ENCODE data around the gene ATP9B.
A peak's percentile ranks its signal among the peaks of the same experiment; 100 is the strongest.
"Not testable (repeated sequence)": the region's sequence is repeated elsewhere in the genome, so short reads cannot be mapped to it uniquely, and the experiment has no call there.

ATP9B gene

GRCh38 chr18:79374408-79375171 lies 305.4 kb downstream of the ATP9B start:
- Histone ChIP-seq H3K36me3 (ENCODE audit: control insufficient read depth, insufficient read depth, low read length) (peaks cover 3% of the 10 kb centered on the region), H3K27me3 (replicated peaks; ENCODE audit: control insufficient read depth, insufficient read depth, low read length) (no peaks in the 10 kb centered on the region), H3K4me3 (replicated peaks; ENCODE audit: low read depth, low read length) (no peak overlapping the region)
- no peak for TF ChIP-seq CTCF (IDR thresholded peaks at IDR 0.05; ENCODE audit: insufficient read depth, low read length, poor library complexity, severe bottlenecking)
- DNase-seq (ENCODE audit: extremely low read depth, insufficient read length) = no peak

GRCh38 chr18:79375441-79376154 lies 306.4 kb downstream of the ATP9B start:
- H3K36me3 ChIP-seq (ENCODE audit: control insufficient read depth, insufficient read depth, low read length) = peaks cover 3% of the 10 kb centered on the region
- DNase-seq (ENCODE audit: extremely low read depth, insufficient read length) = no peak
- no peak for TF ChIP-seq CTCF (IDR thresholded peaks at IDR 0.05; ENCODE audit: insufficient read depth, low read length, poor library complexity, severe bottlenecking)

GRCh38 chr18:79376661-79377060 lies 307.5 kb downstream of the ATP9B start:
- H3K4me3 ChIP-seq (replicated peaks; ENCODE audit: low read depth, low read length); H3K36me3 ChIP-seq (ENCODE audit: control insufficient read depth, insufficient read depth, low read length); H3K27me3 ChIP-seq (replicated peaks; ENCODE audit: control insufficient read depth, insufficient read depth, low read length); DNase-seq (ENCODE audit: extremely low read depth, insufficient read length): not testable (repeated sequence)

More at GRCh38 chr18:79375441-79376154, 306.4 kb downstream of the ATP9B start:
- Histone ChIP-seq H3K4me3 (replicated peaks; ENCODE audit: low read depth, low read length) (no peak overlapping the region), H3K27me3 (replicated peaks; ENCODE audit: control insufficient read depth, insufficient read depth, low read length) (no peaks in the 10 kb centered on the region)

GRCh38 chr18:79377187-79377891 lies 308.1 kb downstream of the ATP9B start:
- Histone ChIP-seq H3K36me3 (ENCODE audit: control insufficient read depth, insufficient read depth, low read length) (peaks cover 3% of the 10 kb centered on the region), H3K4me3 (replicated peaks; ENCODE audit: low read depth, low read length) (no peak overlapping the region), H3K27me3 (replicated peaks; ENCODE audit: control insufficient read depth, insufficient read depth, low read length) (no peaks in the 10 kb centered on the region)
- TF ChIP-seq CTCF (IDR thresholded peaks at IDR 0.05; ENCODE audit: insufficient read depth, low read length, poor library complexity, severe bottlenecking) = no peak
- no peak for DNase-seq (ENCODE audit: extremely low read depth, insufficient read length)

GRCh38 chr18:79378536-79379250 lies 309.5 kb downstream of the ATP9B start:
- Histone ChIP-seq H3K27me3 (replicated peaks; ENCODE audit: control insufficient read depth, insufficient read depth, low read length) (no peaks in the 10 kb centered on the region), H3K36me3 (ENCODE audit: control insufficient read depth, insufficient read depth, low read length) (peaks cover 3% of the 10 kb centered on the region), H3K4me3 (replicated peaks; ENCODE audit: low read depth, low read length) (no peak overlapping the region)
- DNase-seq (ENCODE audit: extremely low read depth, insufficient read length) = peak; percentile 74
- TF ChIP-seq CTCF (IDR thresholded peaks at IDR 0.05; ENCODE audit: insufficient read depth, low read length, poor library complexity, severe bottlenecking) = peak; percentile 92

Data from GM06990 (cell line).